Myocyte (in vitro differentiated cells): ENCODE data around the gene PARN. TPM values are rescaled to one million over a fixed set of nuclear protein-coding genes. Genes with fewer than 3 reads are reported as not detected.

Source experiments
- DNase-seq: peaks from one replicate; pipeline ENCODE4 v3.0.0-alpha.2; 2012; ENCODE audit warnings: low read depth
- total RNA-seq: library from RNA; depleted of rRNA; stranded (reverse); fragments of >200 nt; gene quantifications from 2 replicates; pipeline ENCODE4 v1.2.3, GENCODE V29; 2014

Gene PARN
- total RNA-seq, 1 donor from 2014 or later, result 33.3 TPM

GRCh38 chr16:14530046-14530445 lies 100.0 kb downstream of the PARN start:
- DNase-seq, result no peak

GRCh38 chr16:14529010-14529669 lies 100.9 kb downstream of the PARN start:
- peak; percentile 92 for DNase-seq

- DNase-seq, result no peak
Measured at GRCh38 chr16:14528306-14528705, 101.8 kb downstream of the PARN start.

GRCh38 chr16:14527411-14528044 lies 102.5 kb downstream of the PARN start:
- peak; percentile 48 for DNase-seq

- no peak for DNase-seq
Measured at GRCh38 chr16:14525596-14525995, 104.5 kb downstream of the PARN start.

GRCh38 chr16:14524979-14525378 lies 105.1 kb downstream of the PARN start:
- no peak for DNase-seq

- no peak for DNase-seq
Measured at GRCh38 chr16:14523632-14524031, 106.4 kb downstream of the PARN start.

GRCh38 chr16:14522671-14523070 lies 107.4 kb downstream of the PARN start:
- no peak for DNase-seq

GRCh38 chr16:14520753-14521152 lies 109.3 kb downstream of the PARN start:
- DNase-seq, result no peak

GRCh38 chr16:14514967-14515366 lies 115.1 kb downstream of the PARN start:
- no peak for DNase-seq

GRCh38 chr16:14513389-14514107 lies 116.5 kb downstream of the PARN start:
- DNase-seq, result no peak

GRCh38 chr16:14511800-14512135 lies 118.3 kb downstream of the PARN start:
- DNase-seq, result no peak

GRCh38 chr16:14510939-14511799 lies 118.9 kb downstream of the PARN start:
- DNase-seq, result peak; percentile 57

GRCh38 chr16:14510581-14510938 lies 119.5 kb downstream of the PARN start:
- no peak for DNase-seq

GRCh38 chr16:14509675-14510132 lies 120.4 kb downstream of the PARN start:
- DNase-seq, result no peak

- DNase-seq, result peak; percentile 73
Measured at GRCh38 chr16:14509055-14509454, 121.0 kb downstream of the PARN start.

- DNase-seq, result no peak
Measured at GRCh38 chr16:14505846-14506245, 124.2 kb downstream of the PARN start.

- peak; percentile 38 for DNase-seq
Measured at GRCh38 chr16:14502932-14503741, 126.9 kb downstream of the PARN start.

- DNase-seq, result no peak
Measured at GRCh38 chr16:14502256-14502875, 127.7 kb downstream of the PARN start.
